ENCODE results near the gene COA7. TPM values are rescaled to one million over a fixed set of nuclear protein-coding genes. Genes with fewer than 3 reads are reported as not detected.

Gene COA7
- total RNA-seq, 1 experiment from 2014 or later: 13.0 TPM

DNA sequence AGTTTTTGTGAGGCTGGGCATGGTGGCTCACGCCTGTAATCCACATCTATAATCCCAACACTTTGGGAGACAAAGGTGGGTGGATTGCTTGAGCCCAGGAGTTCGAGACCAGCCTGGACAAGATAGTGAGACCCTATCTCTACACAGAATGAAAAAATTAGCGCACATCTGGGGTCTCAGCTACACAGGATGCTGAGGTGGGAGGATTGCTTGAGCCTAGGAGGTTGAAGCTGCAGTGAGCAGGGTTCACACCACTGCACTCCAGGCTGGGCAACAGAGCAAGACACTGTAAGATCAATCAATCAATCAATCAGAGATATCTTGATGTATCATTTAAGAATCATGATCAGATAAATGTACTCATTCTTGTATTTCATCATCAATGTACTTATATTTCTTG is 35.2 kb upstream of the COA7 start:
- Histone ChIP-seq H3K9ac (ENCODE audit: low read length) (no peak overlapping the region), H3F3A (ENCODE audit: low read length, unreplicated experiment) (no peaks in the 10 kb centered on the region), H2AFZ (ENCODE audit: low read length) (no peak overlapping the region), H3K36me3 (ENCODE audit: low read depth, low read length) (no peaks in the 10 kb centered on the region), H3K9me2 (replicated peaks; ENCODE audit: low read length) (no peaks in the 10 kb centered on the region), H3K79me2 (ENCODE audit: low read length) (peaks cover 53% of the 10 kb centered on the region), H3K9me3 (ENCODE audit: low read length) (no peaks in the 10 kb centered on the region), H4K20me1 (ENCODE audit: low read length) (no peaks in the 10 kb centered on the region), H3K27me3 (ENCODE audit: low read length) (no peaks in the 10 kb centered on the region), H3K27ac (ENCODE audit: low read length) (no peak overlapping the region), H3K4me2 (ENCODE audit: low read length) (no peak overlapping the region), H3K4me3 (ENCODE audit: low read length) (no peak overlapping the region), H3K4me1 (ENCODE audit: insufficient read depth, low read length) (peaks cover under 1% of the 10 kb centered on the region; the same call in 1 of the 2 replicates)
- no peak for ATAC-seq
- CTCF ChIA-PET: no interaction called here
- DNase-seq: no peak
- no peak for TF ChIP-seq EZH2phosphoT487 (IDR thresholded peaks at IDR 0.05; ENCODE audit: borderline replicate concordance, low read length)
- TF ChIP-seq, protein P1, sequence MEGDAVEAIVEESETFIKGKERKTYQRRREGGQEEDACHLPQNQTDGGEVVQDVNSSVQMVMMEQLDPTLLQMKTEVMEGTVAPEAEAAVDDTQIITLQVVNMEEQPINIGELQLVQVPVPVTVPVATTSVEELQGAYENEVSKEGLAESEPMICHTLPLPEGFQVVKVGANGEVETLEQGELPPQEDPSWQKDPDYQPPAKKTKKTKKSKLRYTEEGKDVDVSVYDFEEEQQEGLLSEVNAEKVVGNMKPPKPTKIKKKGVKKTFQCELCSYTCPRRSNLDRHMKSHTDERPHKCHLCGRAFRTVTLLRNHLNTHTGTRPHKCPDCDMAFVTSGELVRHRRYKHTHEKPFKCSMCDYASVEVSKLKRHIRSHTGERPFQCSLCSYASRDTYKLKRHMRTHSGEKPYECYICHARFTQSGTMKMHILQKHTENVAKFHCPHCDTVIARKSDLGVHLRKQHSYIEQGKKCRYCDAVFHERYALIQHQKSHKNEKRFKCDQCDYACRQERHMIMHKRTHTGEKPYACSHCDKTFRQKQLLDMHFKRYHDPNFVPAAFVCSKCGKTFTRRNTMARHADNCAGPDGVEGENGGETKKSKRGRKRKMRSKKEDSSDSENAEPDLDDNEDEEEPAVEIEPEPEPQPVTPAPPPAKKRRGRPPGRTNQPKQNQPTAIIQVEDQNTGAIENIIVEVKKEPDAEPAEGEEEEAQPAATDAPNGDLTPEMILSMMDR (conservative IDR thresholded peaks at IDR 0.05; ENCODE audit: low read depth, low read length): no peak
- intact Hi-C loops (cut with micrococcal nuclease): no loop called here
- POLR2A ChIA-PET (ENCODE audit: unreplicated experiment): no interaction called here
- no TSS peak for BruUV-seq (replicated peaks)

DNA sequence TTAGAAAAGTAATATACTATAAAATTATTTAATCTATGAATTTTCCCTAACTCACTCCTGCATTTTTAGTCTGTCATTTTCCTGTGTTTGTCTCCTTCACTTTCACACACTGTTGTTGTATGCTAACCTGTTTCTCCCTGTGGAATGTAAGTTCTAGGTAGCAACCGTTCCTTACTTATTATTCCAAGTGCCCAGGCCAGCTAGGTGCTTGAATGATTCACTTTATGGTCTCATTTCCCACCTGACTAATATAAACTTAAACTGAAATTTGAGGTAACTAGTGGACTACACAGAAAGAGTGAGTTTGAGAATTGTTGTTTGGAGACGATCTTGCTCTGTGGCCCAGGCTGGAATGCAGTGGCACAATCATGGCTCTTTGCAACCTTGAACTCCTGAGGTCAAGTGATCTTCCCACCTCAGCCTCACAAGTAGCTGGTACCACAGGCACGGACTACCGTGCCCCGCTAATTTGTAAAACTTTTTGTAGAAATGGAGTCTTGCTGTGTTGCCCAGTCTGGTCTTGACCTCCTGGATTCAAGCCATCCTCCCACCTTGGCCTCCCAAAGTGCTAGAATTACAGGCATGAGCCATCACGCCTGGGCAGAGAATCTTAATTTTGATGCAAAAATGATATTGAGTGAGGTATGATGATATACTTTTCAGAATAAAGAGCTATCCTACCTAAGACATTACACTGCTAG is 30.0 kb upstream of the COA7 start:
- H3K9me2 ChIP-seq (replicated peaks; ENCODE audit: low read length): no peaks in the 10 kb centered on the region
- peak overlapping the region; percentile 98 for H3K4me2 ChIP-seq (ENCODE audit: low read length)
- ATAC-seq (no peak; the same call in 1 of the 2 replicates), DNase-seq (peak; percentile 52)
- H3K79me2 ChIP-seq (ENCODE audit: low read length): peaks cover 54% of the 10 kb centered on the region
- peak overlapping the region; percentile 90 for H3K4me3 ChIP-seq (ENCODE audit: low read length)
- H3K9me3 ChIP-seq (ENCODE audit: low read length): no peaks in the 10 kb centered on the region
- BruUV-seq (replicated peaks): no TSS peak
- ChIA-PET CTCF (interaction anchor here (0.7 kb wide), 1 partner anchor 20 kb away, joined by 3 read pairs; no protein-coding TSS in a partner anchor), POLR2A (ENCODE audit: unreplicated experiment) (no interaction called here)
- no peaks in the 10 kb centered on the region for H3K27me3 ChIP-seq (ENCODE audit: low read length)
- peaks cover 17% of the 10 kb centered on the region for H3K4me1 ChIP-seq (ENCODE audit: insufficient read depth, low read length)
- TF ChIP-seq EZH2phosphoT487 (IDR thresholded peaks at IDR 0.05; ENCODE audit: borderline replicate concordance, low read length) (no peak), EZH2 (IDR thresholded peaks at IDR 0.05; ENCODE audit: low read length, unreplicated experiment) (no peak)
- TF ChIP-seq, protein P1 (conservative IDR thresholded peaks at IDR 0.05; ENCODE audit: low read depth, low read length): no peak
- no peaks in the 10 kb centered on the region for H3K36me3 ChIP-seq (ENCODE audit: low read depth, low read length)
- H3F3A ChIP-seq (ENCODE audit: low read length, unreplicated experiment): no peaks in the 10 kb centered on the region
- H4K20me1 ChIP-seq (ENCODE audit: low read length): no peaks in the 10 kb centered on the region
- intact Hi-C loops (cut with micrococcal nuclease): loop anchor here (2.0 kb wide), 1 partner anchor 25 kb away; no protein-coding TSS in a partner anchor
- no peak overlapping the region for H3K9ac ChIP-seq (ENCODE audit: low read length)
- H3K27ac ChIP-seq (ENCODE audit: low read length): no peak overlapping the region
- no peak overlapping the region for H2AFZ ChIP-seq (ENCODE audit: low read length)

DNA sequence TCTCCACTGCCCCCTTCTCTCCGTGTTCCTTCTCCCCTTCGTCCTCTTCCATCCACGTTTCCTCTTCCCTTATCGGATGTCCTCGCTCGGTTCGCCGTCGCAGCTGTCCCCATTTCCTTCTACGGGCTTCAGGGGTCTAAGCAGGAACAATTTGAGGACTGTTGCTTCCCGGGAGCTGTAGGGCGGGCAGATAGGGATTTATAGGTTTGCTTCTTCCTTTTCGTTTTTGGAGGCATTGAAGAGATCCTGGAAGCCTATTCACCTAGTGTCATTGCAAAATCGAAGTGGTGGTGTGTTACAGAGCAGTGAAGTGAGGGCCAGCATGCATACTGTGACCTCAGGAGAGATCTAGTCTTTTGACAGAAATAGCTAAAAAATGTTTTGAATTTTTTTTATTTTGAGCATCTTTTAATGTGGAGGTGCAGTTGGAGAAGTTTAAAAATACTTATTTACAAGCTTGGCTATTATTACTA is 29.0 kb upstream of the COA7 start:
- Histone ChIP-seq H3K4me1 (ENCODE audit: insufficient read depth, low read length) (peaks cover 17% of the 10 kb centered on the region), H3F3A (ENCODE audit: low read length, unreplicated experiment) (no peaks in the 10 kb centered on the region), H3K27ac (ENCODE audit: low read length) (no peak overlapping the region), H4K20me1 (ENCODE audit: low read length) (no peaks in the 10 kb centered on the region), H3K9me3 (ENCODE audit: low read length) (no peaks in the 10 kb centered on the region), H3K36me3 (ENCODE audit: low read depth, low read length) (no peaks in the 10 kb centered on the region), H3K27me3 (ENCODE audit: low read length) (no peaks in the 10 kb centered on the region), H2AFZ (ENCODE audit: low read length) (peak overlapping the region; percentile 77), H3K4me3 (ENCODE audit: low read length) (peak overlapping the region; percentile 90), H3K9ac (ENCODE audit: low read length) (peak overlapping the region; percentile 85), H3K79me2 (ENCODE audit: low read length) (peaks cover 54% of the 10 kb centered on the region), H3K9me2 (replicated peaks; ENCODE audit: low read length) (no peaks in the 10 kb centered on the region), H3K4me2 (ENCODE audit: low read length) (peak overlapping the region; percentile 98)
- ChIA-PET CTCF (interaction anchor here (0.7 kb wide), 1 partner anchor 21 kb away, joined by 3 read pairs; no protein-coding TSS in a partner anchor), POLR2A (ENCODE audit: unreplicated experiment) (no interaction called here)
- DNase-seq (peak; percentile 23), ATAC-seq (peak; percentile 19)
- intact Hi-C loops (cut with micrococcal nuclease): loop anchor here (2.0 kb wide), 1 partner anchor 24 kb away; no protein-coding TSS in a partner anchor
- TF ChIP-seq, protein P1 (conservative IDR thresholded peaks at IDR 0.05; ENCODE audit: low read depth, low read length): no peak
- TF ChIP-seq EZH2phosphoT487 (IDR thresholded peaks at IDR 0.05; ENCODE audit: borderline replicate concordance, low read length) (no peak), EZH2 (IDR thresholded peaks at IDR 0.05; ENCODE audit: low read length, unreplicated experiment) (no peak)
- TSS peak; percentile 59 for BruUV-seq (replicated peaks)
